ENCODE data around the gene NSD1.
"Not testable (repeated sequence)": the region's sequence is repeated elsewhere in the genome, so short reads cannot be mapped to it uniquely, and the experiment has no call there.

The NSD1 gene

GRCh38 chr5:177177847-177178437 is 44.4 kb downstream of the NSD1 start:
- DNase-seq, result not testable (repeated sequence)

- DNase-seq, result no peak
Observed at GRCh38 chr5:177178733-177179304, 45.2 kb downstream of the NSD1 start.

GRCh38 chr5:177179431-177179830 is 45.9 kb downstream of the NSD1 start:
- DNase-seq, result no peak

- DNase-seq, result no peak
Observed at GRCh38 chr5:177183142-177183541, 49.6 kb downstream of the NSD1 start.

- DNase-seq, result no peak
Observed at GRCh38 chr5:177183766-177184360, 50.3 kb downstream of the NSD1 start.

- DNase-seq, result no peak
Observed at GRCh38 chr5:177185993-177186392, 52.4 kb downstream of the NSD1 start.

- DNase-seq, result no peak
Observed at GRCh38 chr5:177186645-177187044, 53.1 kb downstream of the NSD1 start.

GRCh38 chr5:177188775-177189174 is 55.2 kb downstream of the NSD1 start:
- DNase-seq, result no peak

GRCh38 chr5:177189416-177189815 is 55.8 kb downstream of the NSD1 start:
- DNase-seq, result no peak

- no peak for DNase-seq
Observed at GRCh38 chr5:177189965-177190364, 56.4 kb downstream of the NSD1 start.

GRCh38 chr5:177194268-177194667 is 60.7 kb downstream of the NSD1 start:
- no peak for DNase-seq

- DNase-seq, result no peak
Observed at GRCh38 chr5:177195307-177195952, 61.9 kb downstream of the NSD1 start.

GRCh38 chr5:177198738-177199137 is 65.2 kb downstream of the NSD1 start:
- DNase-seq, result no peak

- no peak for DNase-seq
Observed at GRCh38 chr5:177204281-177204680, 70.7 kb downstream of the NSD1 start.

- DNase-seq, result no peak
Observed at GRCh38 chr5:177209610-177210009, 76.0 kb downstream of the NSD1 start.

- no peak for DNase-seq
Observed at GRCh38 chr5:177212242-177212641, 78.7 kb downstream of the NSD1 start.

- DNase-seq, result no peak
Observed at GRCh38 chr5:177220576-177220975, 87.0 kb downstream of the NSD1 start.

GRCh38 chr5:177222269-177222668 is 88.7 kb downstream of the NSD1 start:
- DNase-seq, result no peak

GRCh38 chr5:177225798-177226197 is 92.2 kb downstream of the NSD1 start:
- no peak for DNase-seq

GRCh38 chr5:177226860-177227259 is 93.3 kb downstream of the NSD1 start:
- DNase-seq, result no peak

GRCh38 chr5:177228751-177229150 is 95.2 kb downstream of the NSD1 start:
- DNase-seq, result no peak

GRCh38 chr5:177230660-177231059 is 97.1 kb downstream of the NSD1 start:
- no peak for DNase-seq

- DNase-seq, result no peak
Observed at GRCh38 chr5:177231479-177232250, 98.1 kb downstream of the NSD1 start.
